Esophagus squamous epithelium (tissue), 4 donors: Measurements from ENCODE around the gene DCAF12.
"Not testable (repeated sequence)": the region's sequence is repeated elsewhere in the genome, so short reads cannot be mapped to it uniquely, and the experiment has no call there.

ENCODE experiments used
- CTCF ChIP-seq, 6 experiments: fragments of 450-650 bp in 4 of 6; fragments of 200-600 bp in 2 of 6; sonication (generic) in 2 of 6; IDR thresholded peaks; one replicate each; pipeline ENCODE4 v1.5.1; 2016 to 2019; ENCODE audit warnings: antibody characterized with exemption in 6 of 6, mild to moderate bottlenecking in 4 of 6, moderate library complexity in 4 of 6
- POLR2A ChIP-seq, 4 donors: fragments of 450-650 bp; IDR thresholded peaks; one replicate each; pipeline ENCODE4 v1.6.1; 2017; ENCODE audit warnings: antibody characterized with exemption in 4 of 4, mild to moderate bottlenecking in 4 of 4, moderate library complexity in 3 of 4

- not testable (repeated sequence) for TF ChIP-seq POLR2A, CTCF (IDR thresholded peaks at IDR 0.05)
Observed at GRCh38 chr9:34138644-34139043, 12.1 kb upstream of the DCAF12 start.
